Nephron (organoid): ENCODE results near the gene HBA2.
A peak's percentile ranks its signal among the peaks of the same experiment; 100 is the strongest.
"Not testable (repeated sequence)": the region's sequence is repeated elsewhere in the genome, so short reads cannot be mapped to it uniquely, and the experiment has no call there.

Experiments used
- H3K27ac Mint-ChIP-seq, 3 experiments: 2 replicates each; pipeline ENCODE4 v1.8.0; 2020; ENCODE audit warnings: mixed read lengths in 3 of 3, mild to moderate bottlenecking in 2 of 3, moderate library complexity in 1 of 3
- H3K27me3 Mint-ChIP-seq: 2 replicates; pipeline ENCODE4 v1.8.0; 2021; ENCODE audit warnings: low read depth, mild to moderate bottlenecking, moderate library complexity, mixed read lengths
- H3K36me3 Mint-ChIP-seq: 2 replicates; pipeline ENCODE4 v1.8.0; 2020; ENCODE audit warnings: low read depth, mixed read lengths
- H3K4me1 Mint-ChIP-seq: 2 replicates; pipeline ENCODE4 v1.8.0; 2020; ENCODE audit warnings: mixed read lengths
- H3K4me3 Mint-ChIP-seq, 3 experiments: 2 replicates each; pipeline ENCODE4 v1.8.0; 2020; ENCODE audit warnings: mild to moderate bottlenecking in 3 of 3, mixed read lengths in 3 of 3, moderate library complexity in 2 of 3
- H3K9me3 Mint-ChIP-seq: 2 replicates; pipeline ENCODE4 v1.8.0; 2020; ENCODE audit warnings: mixed read lengths
- CTCF ChIP-seq, 3 experiments: fragments of 200-600 bp; sonication (generic); IDR thresholded peaks; one replicate each; pipeline ENCODE4 v1.5.0; 2021; ENCODE audit warnings: antibody characterized with exemption in 3 of 3; ENCODE audit not compliant: unreplicated experiment in 3 of 3

The HBA2 gene

GRCh38 chr16:200388-200787 lies 27.7 kb downstream of the HBA2 start:
- no peak overlapping the region for H3K4me3 Mint-ChIP-seq
- H3K27me3 Mint-ChIP-seq = no peaks in the 10 kb centered on the region
- no peaks in the 10 kb centered on the region for H3K4me1 Mint-ChIP-seq
- H3K9me3 Mint-ChIP-seq = no peaks in the 10 kb centered on the region
- peak overlapping the region in 1 of 3 experiments; percentile 28 for H3K27ac Mint-ChIP-seq
- H3K36me3 Mint-ChIP-seq = peaks cover 68% of the 10 kb centered on the region
- TF ChIP-seq CTCF (IDR thresholded peaks at IDR 0.05; ENCODE audit: unreplicated experiment in 3 of 3) = no peak

GRCh38 chr16:203246-203645 lies 30.6 kb downstream of the HBA2 start:
- H3K27ac Mint-ChIP-seq = no peak overlapping the region
- H3K4me1 Mint-ChIP-seq = no peaks in the 10 kb centered on the region
- no peak overlapping the region for H3K4me3 Mint-ChIP-seq
- no peak for TF ChIP-seq CTCF (IDR thresholded peaks at IDR 0.05; ENCODE audit: unreplicated experiment in 3 of 3)
- H3K27me3 Mint-ChIP-seq = no peaks in the 10 kb centered on the region
- peaks cover 72% of the 10 kb centered on the region for H3K36me3 Mint-ChIP-seq
- H3K9me3 Mint-ChIP-seq = no peaks in the 10 kb centered on the region

- H3K27ac Mint-ChIP-seq, H3K27me3 Mint-ChIP-seq, H3K4me3 Mint-ChIP-seq, H3K4me1 Mint-ChIP-seq, H3K9me3 Mint-ChIP-seq: not testable (repeated sequence)
- H3K36me3 Mint-ChIP-seq = peaks cover 70% of the 10 kb centered on the region
Observed at GRCh38 chr16:204046-204445, 31.4 kb downstream of the HBA2 start.

- not testable (repeated sequence) for H3K4me3 Mint-ChIP-seq, H3K9me3 Mint-ChIP-seq, H3K4me1 Mint-ChIP-seq, H3K27ac Mint-ChIP-seq, H3K27me3 Mint-ChIP-seq
- H3K36me3 Mint-ChIP-seq = peaks cover 71% of the 10 kb centered on the region
Observed at GRCh38 chr16:209359-209758, 36.7 kb downstream of the HBA2 start.

GRCh38 chr16:211631-212180 lies 39.0 kb downstream of the HBA2 start:
- H3K36me3 Mint-ChIP-seq = peaks cover 70% of the 10 kb centered on the region
- H3K27me3 Mint-ChIP-seq, H3K4me1 Mint-ChIP-seq, H3K4me3 Mint-ChIP-seq, H3K9me3 Mint-ChIP-seq: not testable (repeated sequence)
- peak overlapping the region in 1 of 3 experiments; percentile 46 for H3K27ac Mint-ChIP-seq

- no peaks in the 10 kb centered on the region for H3K4me1 Mint-ChIP-seq
- no peaks in the 10 kb centered on the region for H3K9me3 Mint-ChIP-seq
- no peak overlapping the region for H3K27ac Mint-ChIP-seq
- H3K27me3 Mint-ChIP-seq = no peaks in the 10 kb centered on the region
- TF ChIP-seq CTCF (IDR thresholded peaks at IDR 0.05; ENCODE audit: unreplicated experiment in 3 of 3) = no peak
- peaks cover 68% of the 10 kb centered on the region for H3K36me3 Mint-ChIP-seq
- no peak overlapping the region for H3K4me3 Mint-ChIP-seq
Observed at GRCh38 chr16:212999-213398, 40.3 kb downstream of the HBA2 start.

- TF ChIP-seq CTCF (IDR thresholded peaks at IDR 0.05; ENCODE audit: unreplicated experiment in 3 of 3) = no peak
- no peaks in the 10 kb centered on the region for H3K27me3 Mint-ChIP-seq
- no peaks in the 10 kb centered on the region for H3K4me1 Mint-ChIP-seq
- no peak overlapping the region for H3K27ac Mint-ChIP-seq
- peaks cover 65% of the 10 kb centered on the region for H3K36me3 Mint-ChIP-seq
- no peaks in the 10 kb centered on the region for H3K9me3 Mint-ChIP-seq
- no peak overlapping the region for H3K4me3 Mint-ChIP-seq
Observed at GRCh38 chr16:220021-220420, 47.3 kb downstream of the HBA2 start.
